Mesothelial cell of epicardium (in vitro differentiated cells): ENCODE measurements around the gene TGFA. TPM values are rescaled to one million over a fixed set of nuclear protein-coding genes. Genes with fewer than 3 reads are reported as not detected.

Source experiments
- DNase-seq, 2 experiments: peaks; one replicate each; pipeline ENCODE4 v3.0.0; 2021; ENCODE audit warnings: low spot score in 2 of 2; ENCODE audit not compliant: unreplicated experiment in 2 of 2
- H3K27ac Mint-ChIP-seq: 2 replicates; pipeline ENCODE4 v1.8.0; 2021; ENCODE audit warnings: mixed read lengths
- H3K27me3 Mint-ChIP-seq: 2 replicates; pipeline ENCODE4 v1.8.0; 2021; ENCODE audit warnings: low read depth, mixed read lengths
- H3K36me3 Mint-ChIP-seq: 2 replicates; pipeline ENCODE4 v1.8.0; 2021; ENCODE audit warnings: mixed read lengths
- H3K4me1 Mint-ChIP-seq: 2 replicates; pipeline ENCODE4 v1.8.0; 2021; ENCODE audit warnings: mixed read lengths
- H3K4me3 Mint-ChIP-seq: 2 replicates; pipeline ENCODE4 v1.8.0; 2021; ENCODE audit warnings: mild to moderate bottlenecking, moderate library complexity, mixed read lengths
- H3K9me3 Mint-ChIP-seq: 2 replicates; pipeline ENCODE4 v1.8.0; 2021; ENCODE audit warnings: mixed read lengths
- CTCF ChIP-seq: fragments of 200-600 bp; sonication (generic); IDR thresholded peaks from one replicate; pipeline ENCODE4 v1.5.0; 2021; ENCODE audit warnings: antibody characterized with exemption; ENCODE audit not compliant: unreplicated experiment
- total RNA-seq: library from RNA; stranded (reverse); gene quantifications from 3 replicates; pipeline ENCODE4 v1.2.1, GENCODE V29; 2021

TGFA gene
- total RNA-seq, 1 donor from 2014 or later: 0.96 TPM

GRCh38 chr2:70443078-70443465, 110.6 kb downstream of the TGFA start:
- DNase-seq: no peak
- H3K36me3 Mint-ChIP-seq: no peaks in the 10 kb centered on the region
- peaks cover 3% of the 10 kb centered on the region for H3K4me1 Mint-ChIP-seq
- H3K9me3 Mint-ChIP-seq: no peaks in the 10 kb centered on the region
- peaks cover 31% of the 10 kb centered on the region for H3K27me3 Mint-ChIP-seq
- no peak overlapping the region for H3K4me3 Mint-ChIP-seq
- H3K27ac Mint-ChIP-seq: no peak overlapping the region
- no peak for TF ChIP-seq CTCF

GRCh38 chr2:70442301-70443077, 111.1 kb downstream of the TGFA start:
- no peak for TF ChIP-seq CTCF
- no peak overlapping the region for H3K27ac Mint-ChIP-seq
- H3K4me1 Mint-ChIP-seq: peaks cover 3% of the 10 kb centered on the region
- peaks cover 26% of the 10 kb centered on the region for H3K27me3 Mint-ChIP-seq
- no peaks in the 10 kb centered on the region for H3K9me3 Mint-ChIP-seq
- H3K4me3 Mint-ChIP-seq: no peak overlapping the region
- no peak for DNase-seq
- H3K36me3 Mint-ChIP-seq: no peaks in the 10 kb centered on the region

GRCh38 chr2:70440621-70441020, 113.0 kb downstream of the TGFA start:
- Mint-ChIP-seq H3K27ac (no peak overlapping the region), H3K36me3 (no peaks in the 10 kb centered on the region), H3K4me1 (peaks cover 3% of the 10 kb centered on the region), H3K4me3 (no peak overlapping the region), H3K9me3 (no peaks in the 10 kb centered on the region), H3K27me3 (peaks cover 33% of the 10 kb centered on the region)
- DNase-seq: no peak
- no peak for TF ChIP-seq CTCF

- H3K27me3 Mint-ChIP-seq: peaks cover 32% of the 10 kb centered on the region
- no peak overlapping the region for H3K27ac Mint-ChIP-seq
- DNase-seq: no peak
- no peak overlapping the region for H3K4me3 Mint-ChIP-seq
- peaks cover 11% of the 10 kb centered on the region for H3K9me3 Mint-ChIP-seq
- H3K4me1 Mint-ChIP-seq: no peaks in the 10 kb centered on the region
- H3K36me3 Mint-ChIP-seq: no peaks in the 10 kb centered on the region
- no peak for TF ChIP-seq CTCF
Measured at GRCh38 chr2:70435138-70435537, 118.5 kb downstream of the TGFA start.

GRCh38 chr2:70433315-70433714, 120.3 kb downstream of the TGFA start:
- Mint-ChIP-seq H3K9me3 (peaks cover 15% of the 10 kb centered on the region), H3K36me3 (no peaks in the 10 kb centered on the region), H3K4me3 (no peak overlapping the region), H3K27ac (no peak overlapping the region), H3K4me1 (no peaks in the 10 kb centered on the region), H3K27me3 (peaks cover 30% of the 10 kb centered on the region)
- no peak for TF ChIP-seq CTCF
- DNase-seq: no peak
